Heart left ventricle (tissue), 16 donors: Measurements from ENCODE around the gene PPT2. TPM values are rescaled to one million over a fixed set of nuclear protein-coding genes. Genes with fewer than 3 reads are reported as not detected.
A peak's percentile ranks its signal among the peaks of the same experiment; 100 is the strongest.

Experiments used
- ATAC-seq, 4 donors: fragments of 200-7000 bp; cut with Tn5 transposase; one replicate each; pipeline ENCODE4 v1.9.1; 2020 to 2022; ENCODE audit warnings: moderate library complexity in 4 of 4, mild to moderate bottlenecking in 3 of 4, moderate number of reproducible peaks in 1 of 4
- DNase-seq, 5 donors: peaks; one replicate each; pipeline ENCODE4 v3.0.0-alpha.2; 2020
- H3K27ac ChIP-seq, 12 donors: fragments of 200-600 bp; sonication (generic) in 4 of 12; one replicate each; pipeline versions ENCODE4 v1.5.0 to v1.8.0; 2016 to 2022; ENCODE audit warnings: mild to moderate bottlenecking in 2 of 12
- H3K27me3 ChIP-seq, 9 donors: fragments of 200-600 bp; sonication (generic) in 2 of 9; one replicate each; pipeline versions ENCODE4 v1.5.1 to v1.8.0; 2016 to 2022; ENCODE audit warnings: mild to moderate bottlenecking in 3 of 9
- H3K36me3 ChIP-seq, 9 donors: fragments of 200-600 bp; sonication (generic) in 2 of 9; one replicate each; pipeline versions ENCODE4 v1.5.0 to v1.8.0; 2018 to 2022; ENCODE audit warnings: mild to moderate bottlenecking in 2 of 9
- H3K4me1 ChIP-seq, 12 donors: fragments of 200-600 bp; sonication (generic) in 4 of 12; one replicate each; pipeline versions ENCODE4 v1.5.0 to v1.8.0; 2016 to 2022; ENCODE audit warnings: mild to moderate bottlenecking in 3 of 12
- H3K4me3 ChIP-seq, 12 donors: fragments of 200-600 bp; sonication (generic) in 4 of 12; one replicate each; pipeline versions ENCODE4 v1.5.0 to v1.8.0; 2017 to 2022; ENCODE audit warnings: mild to moderate bottlenecking in 9 of 12, moderate library complexity in 4 of 12
- H3K9me3 ChIP-seq, 12 donors: fragments of 200-600 bp; sonication (generic) in 4 of 12; one replicate each; pipeline versions ENCODE4 v1.5.0 to v1.8.0; 2016 to 2022; ENCODE audit warnings: mild to moderate bottlenecking in 1 of 12
- CTCF ChIP-seq, 12 donors: fragments of 200-600 bp; sonication (generic) in 4 of 12; IDR thresholded peaks; one replicate each; pipeline versions ENCODE4 v1.5.0 to v1.8.0; 2018 to 2022; ENCODE audit warnings: antibody characterized with exemption in 12 of 12, mild to moderate bottlenecking in 5 of 12
- POLR2A ChIP-seq, 2 donors: fragments of 450-650 bp; IDR thresholded peaks; one replicate each; pipeline ENCODE4 v1.6.1; 2017; ENCODE audit warnings: antibody characterized with exemption in 2 of 2, mild to moderate bottlenecking in 2 of 2, moderate library complexity in 2 of 2
- WGBS, 4 donors: extraction: QIAGEN DNeasy Blood & Tissue Kit in 2 of 4; methylation state at CpG; one replicate each; pipeline versions ENCODE4 v1.1.5 to v1.1.7; 2013 to 2018; 5-methylcytosine and 5-hydroxymethylcytosine counted together
- intact Hi-C, 10 donors: fragments of 100-400 bp; cut with DNase I; formaldehyde crosslinking; loops; one replicate each; pipeline versions ENCODE4 v1.11.1 to v1.14.2; 2022
- polyA plus RNA-seq, 2 donors: library from polyadenylated mRNA; stranded (reverse); fragments of 200-250 nt; gene quantifications; one replicate each; pipeline ENCODE4 v1.2.3, GENCODE V29; 2013
- total RNA-seq, 9 donors: library from RNA; depleted of rRNA in 2 of 9; stranded (reverse); fragments of >200 nt in 2 of 9; fragmentation: NEBNext Ultra II Directional in 3 of 9; extraction: Animal tissue kit (Norgen Biotek cat#: 25700) in 3 of 9; gene quantifications; one replicate each; pipeline versions ENCODE4 v1.1.0 to v1.2.4, GENCODE V29; 2016 to 2023
- donor health status: ischemic (EF 13 %, LVEDD 7.1; RV severe dilation, severe dysfunction).
- donor health status: healthy with polysubstance abuse.
- donor health status: DM: no; HTN: yes; CAD: no.
- donor health status: DM: no; HTN: no; CAD: no.
- donor health status: ischemic (EF 25% LVEDD 6.9; RV normal size, moderate dysfunction).
- donor health status: ischemic (EF 25% LVEDD 5.7; RV mildly dilated, moderate dysfunction).
- donor health status: healthy.
- donor health status: DM: yes; HTN: yes; CAD: no.
- donor health status: ischemic (EF 35%, LVEDD 5.7; RV mildly dilated, moderate dysfunction).
- donor health status: nonischemic (EF 11% LVEDD 7.7; RV severe dilation, severe dysfunction).
- donor health status: DM: yes; HTN: yes; CAD: no.
- donor health status: PGD.
- donor health status: ischemic (EF 29% LVEDD 5.4; RV normal size, mild dysfunction).
- donor health status: nonischemic (EF 23%, LVEDD 6.1; RV moderate dilation, normal function).

PPT2 gene
- total and polyA plus RNA-seq, 11 donors = 13.1 to 34.0 (median 21.6) TPM

DNA sequence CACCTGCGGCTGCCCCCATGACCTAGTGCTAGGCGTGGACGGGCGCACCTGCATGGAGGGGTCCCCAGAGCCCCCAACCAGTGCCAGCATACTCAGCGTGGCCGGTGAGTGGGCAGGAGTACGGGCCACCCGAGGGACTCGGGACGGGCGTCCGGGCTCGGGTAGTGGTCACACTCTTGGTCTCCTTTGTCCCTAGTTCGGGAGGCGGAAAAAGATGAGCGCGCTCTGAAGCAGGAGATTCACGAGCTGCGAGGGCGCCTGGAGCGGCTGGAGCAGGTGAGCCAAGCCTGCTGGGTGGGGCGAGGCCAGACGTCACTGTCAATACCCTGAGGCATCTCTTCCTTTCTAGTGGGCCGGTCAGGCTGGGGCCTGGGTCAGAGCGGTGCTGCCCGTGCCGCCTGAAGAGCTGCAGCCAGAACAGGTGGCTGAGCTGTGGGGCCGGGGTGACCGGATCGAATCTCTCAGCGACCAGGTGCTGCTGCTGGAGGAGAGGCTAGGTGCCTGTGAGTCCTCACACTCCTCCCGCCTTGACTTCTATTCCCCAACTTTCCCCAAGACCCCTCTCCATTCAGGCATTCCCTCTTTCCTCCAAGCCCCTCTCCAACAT, 13.3 kb downstream of the PPT2 start:
- no peak for ATAC-seq
- WGBS, 4 donors = 81 to 86% (median 83%) methylated on average over 29 to 32 of the region's 32 CpGs
- H3K27me3 ChIP-seq = no peaks in the 10 kb centered on the region
- no peak overlapping the region for H3K4me3 ChIP-seq
- H3K4me1 ChIP-seq = no peaks in the 10 kb centered on the region
- peak overlapping the region in 2 of 12 donors; percentile 8 to 38 for H3K27ac ChIP-seq
- TF ChIP-seq POLR2A (IDR thresholded peaks at IDR 0.05) = no peak
- TF ChIP-seq CTCF (IDR thresholded peaks at IDR 0.05) = no peak
- peaks cover 0 to 79% (median 60%) of the 10 kb centered on the region in 9 donors for H3K36me3 ChIP-seq
- intact Hi-C loops = loop anchor here in 1 of 10 donors (5.0 kb wide), 1 partner anchor 45 kb away; no protein-coding TSS in a partner anchor
- DNase-seq = no peak
- no peaks in the 10 kb centered on the region for H3K9me3 ChIP-seq

DNA sequence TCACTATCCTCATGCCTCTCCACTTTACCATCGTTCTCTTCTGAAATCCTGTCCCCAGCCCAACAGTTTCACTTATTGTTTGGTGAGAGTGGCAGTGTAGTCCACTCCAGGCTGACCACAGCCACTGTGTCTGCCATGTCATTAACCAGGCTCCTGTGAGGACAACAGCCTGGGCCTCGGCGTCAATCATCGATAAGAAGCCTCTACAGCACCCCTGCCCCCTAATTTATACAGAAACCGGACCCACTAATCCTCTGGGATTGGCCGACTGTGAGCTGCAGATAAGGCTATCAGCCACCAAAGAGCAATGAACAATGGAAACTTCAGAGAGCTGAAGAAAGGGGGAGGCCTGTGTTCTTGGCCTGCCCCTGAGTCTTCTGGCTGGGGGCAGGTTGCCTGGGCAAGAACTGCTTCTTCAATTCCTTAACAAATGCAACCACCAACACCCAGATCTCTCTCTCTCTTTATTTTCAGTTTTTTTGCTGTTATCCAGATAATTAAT, 13.9 kb downstream of the PPT2 start:
- H3K9me3 ChIP-seq = no peaks in the 10 kb centered on the region
- DNase-seq (no peak), ATAC-seq (no peak)
- peaks cover 0 to under 1% (median 0%) of the 10 kb centered on the region in 12 donors for H3K4me1 ChIP-seq
- TF ChIP-seq POLR2A (IDR thresholded peaks at IDR 0.05) (no peak), CTCF (IDR thresholded peaks at IDR 0.05) (no peak)
- H3K4me3 ChIP-seq = no peak overlapping the region
- intact Hi-C loops = loop anchor here in 1 of 10 donors (5.0 kb wide), 1 partner anchor 46 kb away; no protein-coding TSS in a partner anchor
- no peaks in the 10 kb centered on the region for H3K27me3 ChIP-seq
- H3K27ac ChIP-seq = peak overlapping the region in 2 of 12 donors; percentile 9 to 38
- WGBS, 4 donors = 38 to 63% (median 45%) methylated on average over 6 of the region's 6 CpGs
- peaks cover 0 to 74% (median 55%) of the 10 kb centered on the region in 9 donors for H3K36me3 ChIP-seq

- Histone ChIP-seq H3K4me1 (peaks cover 0 to 6% (median 0%) of the 10 kb centered on the region in 12 donors), H3K27ac (peak overlapping the region in 2 of 12 donors; percentile 9 to 38), H3K9me3 (no peaks in the 10 kb centered on the region), H3K36me3 (peaks cover 0 to 69% (median 55%) of the 10 kb centered on the region in 9 donors), H3K4me3 (no peak overlapping the region), H3K27me3 (no peaks in the 10 kb centered on the region)
- intact Hi-C loops = loop anchor here in 1 of 10 donors (5.0 kb wide), 1 partner anchor 46 kb away; no protein-coding TSS in a partner anchor
- DNase-seq = peak in 1 of 5 donors; percentile 14
- no peak for TF ChIP-seq POLR2A (IDR thresholded peaks at IDR 0.05)
- no peak for TF ChIP-seq CTCF (IDR thresholded peaks at IDR 0.05)
- ATAC-seq = no peak
- 61 to 77% (median 66%) methylated on average over 1 to 2 of the region's 2 CpGs for WGBS, 4 donors
These were observed 14.4 kb downstream of the PPT2 start for GRCh38 chr6:32168350-32168749.

- Histone ChIP-seq H3K36me3 (peaks cover 0 to 68% (median 55%) of the 10 kb centered on the region in 9 donors), H3K4me1 (peaks cover 0 to 12% (median 0%) of the 10 kb centered on the region in 12 donors), H3K9me3 (no peaks in the 10 kb centered on the region), H3K27me3 (no peaks in the 10 kb centered on the region), H3K4me3 (no peak overlapping the region), H3K27ac (no peak overlapping the region)
- DNase-seq (no peak), ATAC-seq (peak in 1 of 4 donors; percentile 11)
- TF ChIP-seq POLR2A (IDR thresholded peaks at IDR 0.05) (no peak), CTCF (IDR thresholded peaks at IDR 0.05) (peak in 1 of 12 donors; percentile 11)
- intact Hi-C loops = loop anchor here in 1 of 10 donors (5.0 kb wide), 1 partner anchor 47 kb away; no protein-coding TSS in a partner anchor
- 80 to 91% (median 82%) methylated on average over 11 of the region's 11 CpGs for WGBS, 4 donors
These were observed 15.1 kb downstream of the PPT2 start for GRCh38 chr6:32168807-32169591.
